Kasumi-1 (cell line): ENCODE results near the gene IDH3G.

Experiments
- DNase-seq, 2 experiments: peaks; one replicate each; lab custom pipeline; 2025; lab: John Stamatoyannopoulos, UW

Gene IDH3G

DNA sequence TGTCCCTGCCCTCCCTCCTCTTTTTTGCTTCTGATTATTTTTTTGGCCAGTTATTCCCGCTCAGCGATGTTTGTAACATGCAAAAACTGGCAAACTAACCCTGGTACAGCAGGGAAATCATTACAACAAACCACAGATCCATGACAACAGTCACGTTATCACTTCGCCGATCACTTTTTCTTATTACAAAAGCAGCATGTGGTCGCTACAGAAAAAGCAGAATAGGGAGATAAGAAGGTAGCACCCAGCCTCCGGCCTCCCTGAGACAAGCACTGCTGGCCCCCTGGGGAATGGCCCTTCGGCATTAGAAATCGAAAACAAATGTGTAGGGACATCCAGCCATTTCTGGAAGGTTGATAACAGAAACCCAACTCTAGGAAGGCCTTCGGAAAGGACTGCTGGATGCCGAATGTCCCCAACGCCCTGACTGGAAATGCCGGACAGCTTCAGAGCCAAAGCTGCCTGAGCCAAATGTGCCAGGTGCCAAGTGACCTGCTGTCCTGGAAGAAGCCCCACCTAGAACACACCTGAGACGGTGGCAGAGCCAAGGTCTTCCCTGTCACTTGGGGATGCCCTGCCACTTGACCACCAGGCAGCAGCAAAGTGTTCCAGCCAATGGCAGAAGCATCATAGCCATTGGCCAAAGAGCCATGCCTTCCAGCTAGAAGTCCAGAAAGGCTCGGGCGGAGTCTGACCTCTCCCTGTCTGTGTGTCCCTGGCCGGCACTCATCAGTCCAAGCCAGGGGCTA, 2.9 kb downstream of the IDH3G start:
- DNase-seq: no peak

DNA sequence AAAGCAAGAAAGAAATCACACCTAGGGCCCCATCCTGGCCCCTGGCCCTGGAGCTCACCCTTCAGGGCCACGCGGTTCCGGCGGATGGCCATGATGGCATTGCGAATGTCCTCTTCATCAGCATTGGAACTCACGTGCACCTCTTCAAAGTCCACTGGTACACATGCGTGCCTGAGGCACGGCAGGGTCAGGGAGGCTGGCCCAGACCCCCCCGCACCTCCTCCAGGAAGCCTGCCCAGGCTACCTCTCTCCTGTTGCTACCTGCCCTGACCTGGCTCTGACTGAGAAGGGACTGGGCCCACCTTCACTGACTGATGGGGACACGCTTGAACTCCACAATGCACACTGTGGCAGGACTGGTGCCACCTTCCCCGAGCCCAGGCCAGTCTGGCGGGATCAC, 4.5 kb downstream of the IDH3G start:
- no peak for DNase-seq

DNA sequence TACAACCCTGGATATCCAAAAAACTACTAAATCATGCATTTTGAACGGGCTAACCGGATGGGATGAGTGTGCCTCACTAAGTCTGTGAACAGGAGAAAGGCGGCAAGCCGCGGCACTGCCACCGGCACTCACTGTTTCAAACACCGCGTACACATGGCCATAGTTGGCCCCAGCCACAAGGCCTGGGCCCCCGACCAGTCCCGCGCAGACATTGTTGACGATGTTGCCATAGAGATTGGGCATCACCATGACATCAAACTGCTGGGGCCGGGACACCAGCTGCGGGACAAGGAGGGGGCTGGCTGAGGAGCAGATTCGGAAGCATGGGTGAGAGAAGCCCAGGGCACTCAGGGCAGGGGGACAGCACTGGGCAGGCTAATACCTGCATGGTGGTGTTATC, 7.5 kb downstream of the IDH3G start:
- no peak for DNase-seq

DNA sequence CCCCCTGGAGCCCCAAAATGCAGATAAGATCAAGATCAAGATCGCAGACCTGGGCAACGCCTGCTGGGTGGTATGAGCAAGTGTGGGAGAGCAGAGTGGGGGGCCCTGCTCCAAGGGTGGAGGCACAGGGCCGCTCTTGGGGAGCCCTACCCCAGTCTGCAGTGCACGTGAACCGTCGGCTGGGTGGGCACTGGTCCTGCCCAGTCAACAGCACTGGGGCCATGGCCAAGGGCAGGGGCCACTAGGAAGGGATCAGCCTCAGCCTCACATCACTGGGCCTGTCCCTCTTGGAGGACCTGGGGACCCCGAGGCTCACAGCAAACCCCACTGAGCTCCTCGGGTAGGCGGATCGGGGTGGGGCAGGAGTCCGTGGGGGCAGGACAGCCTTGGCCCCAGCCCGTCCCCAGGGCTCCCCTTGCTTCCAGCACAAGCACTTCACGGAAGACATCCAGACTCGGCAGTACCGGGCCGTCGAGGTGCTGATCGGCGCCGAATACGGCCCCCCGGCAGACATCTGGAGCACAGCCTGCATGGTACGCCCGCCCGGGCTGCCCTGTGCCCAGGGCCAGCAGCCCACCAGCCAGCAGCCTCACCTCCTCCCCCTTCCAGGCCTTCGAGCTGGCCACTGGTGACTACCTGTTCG, 9.7 kb downstream of the IDH3G start:
- DNase-seq: no peak

DNA sequence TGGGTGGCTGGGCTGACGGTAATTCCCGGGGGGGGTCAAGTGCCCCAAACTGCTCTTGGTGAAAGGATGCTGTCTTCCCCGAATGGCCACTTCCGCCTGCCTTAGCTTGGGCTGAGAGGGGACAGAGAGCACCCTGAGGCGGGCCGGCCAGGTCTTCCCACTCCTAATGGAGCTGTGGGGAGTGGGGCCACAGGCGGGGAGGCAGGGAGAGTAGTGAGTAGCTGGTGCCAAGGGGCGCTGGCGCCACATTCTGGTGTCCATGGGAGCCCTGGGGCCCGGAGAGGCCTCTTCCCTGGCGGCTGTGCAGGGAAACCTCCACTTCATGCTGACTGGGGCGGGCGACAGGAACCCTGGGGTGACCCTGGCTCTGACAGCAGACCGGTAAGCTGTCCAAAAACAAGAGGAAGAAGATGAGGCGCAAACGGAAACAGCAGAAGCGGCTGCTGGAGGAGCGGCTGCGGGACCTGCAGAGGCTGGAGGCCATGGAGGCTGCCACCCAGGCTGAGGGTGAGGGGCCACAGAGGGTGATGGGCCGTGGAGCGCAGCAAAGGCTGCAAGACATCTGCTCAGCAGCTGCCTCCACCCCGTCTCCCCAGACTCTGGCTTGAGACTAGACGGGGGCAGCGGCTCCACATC, 10.7 kb downstream of the IDH3G start:
- DNase-seq: peak; percentile 32 to 49

DNA sequence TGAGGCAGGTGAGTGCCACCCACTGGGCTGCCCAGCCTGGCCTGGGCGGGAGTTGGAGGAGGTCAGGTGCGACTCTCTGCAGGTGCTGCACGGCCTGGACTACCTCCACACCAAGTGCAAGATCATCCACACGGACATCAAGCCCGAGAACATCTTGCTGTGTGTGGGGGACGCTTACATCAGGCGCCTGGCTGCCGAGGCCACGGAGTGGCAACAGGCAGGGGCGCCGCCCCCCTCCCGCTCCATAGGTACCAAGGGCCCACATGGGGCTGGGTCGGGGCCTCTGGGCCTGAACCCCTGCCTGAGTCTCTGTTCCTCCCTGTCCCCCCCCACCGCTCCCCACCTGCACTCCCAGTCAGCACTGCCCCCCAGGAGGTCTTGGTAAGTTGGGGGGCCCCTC, 11.3 kb downstream of the IDH3G start:
- DNase-seq: no peak

DNA sequence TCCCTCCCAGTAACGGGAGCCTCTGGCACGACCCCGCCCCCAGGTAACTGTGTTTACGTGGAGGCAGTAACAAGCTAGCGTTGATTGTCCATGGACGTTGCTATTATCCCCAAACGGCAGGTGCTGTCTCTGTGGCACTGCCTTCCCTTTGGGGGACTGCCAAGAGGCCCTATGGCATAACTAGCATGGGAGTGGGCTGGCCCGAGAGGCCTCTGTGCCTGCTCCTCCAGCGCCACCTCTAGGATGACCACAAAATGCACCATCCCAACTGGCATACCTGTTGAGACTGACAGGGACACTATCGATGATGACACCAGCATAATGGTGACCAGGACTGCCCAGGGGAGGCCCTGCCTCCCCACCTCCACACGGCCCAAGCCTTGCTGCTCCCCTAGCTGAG, 11.9 kb downstream of the IDH3G start:
- DNase-seq: no peak

DNA sequence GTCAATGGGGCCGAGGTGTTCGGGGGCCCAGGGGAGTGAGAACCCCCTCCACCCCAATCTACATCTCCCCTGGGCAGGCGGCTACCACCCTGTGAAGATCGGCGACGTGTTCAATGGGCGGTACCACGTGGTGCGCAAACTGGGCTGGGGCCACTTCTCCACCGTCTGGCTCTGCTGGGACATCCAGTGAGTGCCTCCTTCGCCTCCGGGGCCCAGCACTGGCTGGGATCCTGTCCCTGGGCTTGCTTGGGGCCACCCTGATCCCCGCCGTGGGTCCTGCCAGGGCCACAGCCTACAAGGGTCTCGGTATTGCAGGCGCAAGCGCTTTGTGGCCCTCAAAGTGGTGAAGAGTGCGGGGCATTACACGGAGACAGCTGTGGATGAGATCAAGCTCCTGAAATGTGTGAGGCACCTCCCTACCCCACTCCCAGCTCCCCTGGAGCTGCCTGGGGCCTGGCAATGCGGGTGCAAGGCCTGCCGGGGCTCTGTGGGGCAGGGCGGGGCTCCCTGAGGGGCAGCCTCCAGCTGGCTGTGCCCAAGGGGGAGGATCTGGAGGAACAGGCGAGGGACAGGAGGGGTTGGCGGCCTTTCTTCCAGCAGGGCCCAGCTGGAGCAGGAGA, 12.6 kb downstream of the IDH3G start:
- DNase-seq: no peak

DNA sequence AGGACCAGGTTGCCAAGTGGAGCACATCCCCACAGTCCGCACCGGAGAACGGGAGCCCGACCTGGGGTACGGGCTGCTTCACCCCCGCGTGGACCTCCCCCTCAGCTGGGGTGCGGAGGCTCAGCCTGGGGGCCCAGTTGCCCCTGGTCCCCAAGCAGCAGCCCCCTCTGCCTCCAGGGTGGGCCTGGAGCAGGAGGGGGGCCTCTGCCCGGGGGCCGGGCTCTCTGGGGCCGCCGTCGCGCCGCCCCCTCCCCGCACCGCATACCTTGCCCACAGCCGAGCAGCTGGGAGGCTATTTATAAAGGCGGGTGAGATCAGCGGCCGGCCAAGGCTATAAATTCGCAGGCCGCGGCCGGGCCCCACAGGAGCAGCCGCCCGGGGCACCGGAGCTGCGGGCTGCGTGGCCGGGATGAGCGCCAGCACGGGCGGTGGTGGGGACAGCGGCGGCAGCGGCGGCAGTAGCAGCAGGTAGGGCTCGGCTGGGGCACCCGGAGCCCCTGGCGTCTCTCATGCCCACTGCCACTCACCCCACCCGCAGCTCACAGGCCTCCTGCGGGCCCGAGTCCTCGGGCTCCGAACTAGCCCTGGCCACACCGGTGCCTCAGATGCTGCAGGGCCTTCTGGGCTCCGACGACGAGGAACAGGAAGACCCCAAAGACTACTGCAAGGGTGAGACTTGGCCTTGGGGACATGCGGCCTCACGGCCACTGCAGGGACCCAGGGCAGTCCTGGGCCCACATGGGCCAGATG, 13.3 kb downstream of the IDH3G start, which contains the start of gene SRPK3:
Gene SRPK3 (plus strand): TSS at position 364 of the 750 bp plus-strand sequence. CDS start 46 bp downstream, at position 410.
- DNase-seq: no peak

DNA sequence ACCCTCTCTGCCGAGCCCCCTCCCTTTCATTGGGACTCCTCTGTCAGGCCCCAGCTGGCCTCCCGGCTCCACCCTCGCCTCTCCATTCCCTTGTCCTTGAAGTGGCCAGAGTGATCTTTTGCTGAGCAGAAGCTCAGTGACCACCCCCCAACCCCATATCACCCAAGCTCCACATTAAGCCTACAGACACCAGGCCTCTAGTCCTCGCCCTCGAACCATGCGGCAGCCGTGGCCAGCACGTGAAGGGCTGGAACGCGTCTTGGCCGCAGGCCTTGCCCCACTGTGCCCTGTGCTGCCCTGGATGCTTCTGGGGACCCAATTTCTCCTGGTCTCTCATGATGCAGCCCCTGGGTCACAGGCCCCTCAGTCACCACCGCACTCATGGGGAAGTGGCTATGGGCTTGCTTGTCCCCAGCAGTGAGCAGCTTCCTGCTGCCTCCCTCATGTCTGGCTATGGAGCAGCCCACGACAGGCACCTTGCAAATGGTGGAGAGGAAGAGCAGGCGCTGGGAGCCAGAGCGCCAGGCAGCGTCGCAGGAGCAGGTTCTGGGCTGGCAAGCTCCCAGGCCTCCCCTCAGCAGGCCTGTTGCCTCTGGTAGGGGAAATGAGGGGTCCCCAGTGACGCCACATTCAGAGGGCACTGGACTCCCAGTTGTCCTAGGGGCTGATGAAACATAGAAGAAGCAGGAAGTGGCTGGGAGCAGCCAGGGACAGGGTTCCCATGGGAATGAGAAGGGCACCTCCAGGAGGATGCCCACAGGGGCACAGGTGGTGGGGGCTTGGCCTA, 14.1 kb downstream of the IDH3G start:
- peak in 1 of 2 experiments; percentile 15 for DNase-seq

DNA sequence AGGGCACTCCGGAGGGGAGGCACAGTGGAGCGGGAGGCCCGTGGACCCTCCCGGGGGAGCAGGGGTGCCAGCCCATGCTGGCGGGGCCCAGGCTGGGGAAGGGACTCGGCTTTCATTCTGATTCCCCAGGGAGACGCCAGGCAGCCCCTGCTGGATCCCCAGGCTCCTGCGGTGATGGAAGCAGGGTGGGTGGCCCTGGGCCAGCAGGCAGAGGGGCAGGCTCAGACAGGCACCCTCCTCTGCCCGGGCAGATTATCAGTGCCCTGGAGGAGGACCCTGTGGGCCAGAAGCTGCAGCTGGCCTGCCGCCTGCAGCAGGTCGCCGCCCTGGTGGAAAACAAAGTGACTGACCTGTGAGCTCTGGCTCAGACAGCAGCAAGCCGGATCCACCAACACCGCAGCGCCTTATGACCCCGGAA, 15.5 kb downstream of the IDH3G start:
- DNase-seq: peak in 1 of 2 experiments; percentile 5

DNA sequence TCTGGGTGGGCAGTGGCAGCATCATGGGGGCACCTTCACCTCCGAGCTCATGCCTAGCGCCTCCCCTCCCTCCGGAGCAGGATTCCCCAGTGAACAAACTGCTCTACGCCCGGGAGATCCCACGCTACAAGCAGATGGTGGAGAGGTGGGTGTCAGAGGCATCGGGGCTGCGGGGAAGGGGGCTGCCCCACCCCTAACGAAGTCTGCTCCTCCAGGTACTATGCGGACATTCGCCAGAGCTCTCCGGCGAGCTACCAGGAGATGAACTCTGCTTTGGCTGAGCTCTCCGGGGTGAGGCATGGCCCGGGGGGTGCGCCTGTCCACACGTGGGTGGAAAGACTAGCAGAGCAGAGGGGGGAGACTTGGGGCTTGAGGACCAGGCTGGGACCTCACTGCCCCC, 16.0 kb downstream of the IDH3G start:
- DNase-seq: no peak

DNA sequence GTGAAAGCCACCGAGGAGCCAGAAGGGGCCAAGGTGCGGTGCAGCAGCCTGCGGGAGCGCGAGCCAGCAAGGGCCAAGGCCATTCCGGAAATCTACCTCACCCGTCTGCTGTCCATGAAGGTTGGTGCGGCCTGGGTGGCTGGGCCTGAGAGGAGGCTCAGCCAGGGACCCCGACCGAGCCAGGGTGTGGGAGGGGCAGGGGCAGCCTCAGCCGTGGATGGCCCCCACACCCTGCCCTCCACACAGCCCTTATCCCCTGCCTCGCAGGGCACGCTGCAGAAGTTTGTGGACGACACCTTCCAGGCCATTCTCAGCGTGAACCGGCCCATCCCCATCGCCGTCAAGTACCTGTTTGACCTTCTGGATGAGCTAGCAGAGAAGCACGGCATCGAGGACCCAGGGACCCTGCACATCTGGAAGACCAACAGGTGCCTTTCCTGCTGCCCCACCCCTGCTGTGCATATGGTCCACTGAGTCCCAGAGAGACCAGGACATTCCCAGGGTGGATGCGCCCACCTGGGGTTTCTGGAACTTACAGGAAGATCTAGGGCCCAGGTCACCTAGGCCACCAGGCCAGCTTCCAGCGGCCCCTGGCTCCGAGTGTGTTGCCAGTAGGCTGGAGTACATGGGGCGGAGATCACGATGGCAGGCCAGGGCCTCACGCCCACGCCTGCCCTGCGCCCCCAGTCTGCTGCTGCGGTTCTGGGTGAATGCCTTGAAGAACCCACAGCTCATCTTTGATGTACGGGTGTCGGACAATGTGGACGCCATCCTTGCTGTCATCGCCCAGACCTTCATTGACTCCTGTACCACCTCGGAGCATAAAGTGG, 16.7 kb downstream of the IDH3G start:
- DNase-seq: no peak

DNA sequence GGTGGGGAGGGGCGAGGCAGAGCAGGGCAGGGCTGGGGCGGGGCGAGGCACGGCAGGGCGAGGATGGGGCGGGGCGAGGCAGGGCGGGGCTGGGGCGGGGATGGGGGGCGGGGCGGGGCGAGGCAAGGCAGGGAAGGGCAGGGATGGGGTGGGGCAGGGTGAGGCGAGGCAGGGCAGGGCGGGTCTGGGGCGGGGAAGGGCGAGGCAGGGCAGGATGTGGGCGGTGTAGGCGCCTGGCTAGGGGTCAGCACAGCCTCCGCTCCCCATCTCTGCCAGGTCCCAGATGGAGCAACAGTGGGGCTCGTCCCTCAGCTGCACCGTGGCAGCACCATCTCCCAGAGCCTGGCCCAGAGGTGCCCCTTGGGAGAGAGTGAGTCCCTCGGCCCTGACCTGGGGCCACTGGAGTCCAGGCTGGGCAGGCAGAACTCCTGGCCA, 17.5 kb downstream of the IDH3G start:
- no peak for DNase-seq

DNA sequence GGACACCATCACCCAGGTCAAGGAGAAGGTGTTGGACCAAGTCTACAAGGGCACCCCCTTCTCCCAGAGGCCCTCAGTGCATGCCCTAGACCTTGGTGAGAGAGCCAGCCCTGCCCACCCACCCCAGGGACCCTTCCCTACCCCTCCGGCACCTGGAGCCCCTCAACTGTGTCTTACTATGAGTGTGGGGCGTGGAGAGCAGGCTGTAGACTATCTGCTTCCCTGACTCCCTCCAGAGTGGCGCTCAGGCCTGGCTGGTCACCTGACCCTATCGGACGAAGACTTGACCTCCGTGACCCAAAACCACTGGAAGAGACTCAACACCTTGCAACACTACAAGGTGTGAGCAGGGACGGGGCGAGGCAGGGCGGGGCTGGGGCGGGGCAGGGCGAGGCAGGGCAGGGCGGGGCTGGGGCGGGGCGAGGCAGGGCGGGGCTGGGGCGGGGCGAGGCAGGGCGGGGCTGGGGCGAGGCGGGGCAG, 18.0 kb downstream of the IDH3G start:
- DNase-seq: no peak

DNA sequence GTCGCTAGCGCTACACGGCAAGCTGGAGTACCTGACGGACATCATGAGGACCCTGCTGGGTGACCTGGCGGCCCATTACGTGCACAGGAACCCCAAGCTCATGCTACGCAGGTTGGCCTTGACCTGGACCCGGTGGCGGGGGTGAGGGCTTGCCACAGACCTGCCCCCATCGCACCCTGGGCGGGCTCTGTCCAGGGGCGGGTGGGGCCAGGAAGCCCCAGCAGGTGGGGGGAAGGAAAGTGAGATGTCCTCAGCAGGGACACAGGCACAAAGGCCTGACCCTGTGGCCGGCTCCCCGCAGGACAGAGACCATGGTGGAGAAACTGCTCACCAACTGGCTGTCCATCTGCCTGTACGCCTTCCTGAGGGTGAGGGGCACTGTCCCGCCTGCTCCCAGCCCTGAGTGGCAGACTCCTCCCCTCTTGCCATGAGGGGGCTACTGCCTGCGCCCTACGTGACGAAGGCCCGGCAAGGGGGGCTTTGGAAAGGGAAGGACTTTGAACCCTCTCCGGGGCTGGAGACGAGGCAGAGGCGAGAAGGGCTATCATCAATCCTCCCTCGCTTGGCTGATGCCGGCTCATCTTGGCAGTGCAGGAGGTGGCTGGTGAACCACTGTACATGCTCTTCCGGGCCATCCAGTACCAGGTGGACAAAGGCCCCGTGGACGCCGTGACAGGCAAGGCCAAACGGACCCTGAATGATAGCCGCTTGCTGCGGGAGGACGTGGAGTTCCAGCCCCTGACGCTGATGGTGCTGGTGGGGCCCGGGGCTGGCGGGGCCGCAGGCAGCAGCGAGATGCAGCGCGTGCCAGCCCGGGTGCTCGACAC, 18.7 kb downstream of the IDH3G start:
- DNase-seq: no peak

DNA sequence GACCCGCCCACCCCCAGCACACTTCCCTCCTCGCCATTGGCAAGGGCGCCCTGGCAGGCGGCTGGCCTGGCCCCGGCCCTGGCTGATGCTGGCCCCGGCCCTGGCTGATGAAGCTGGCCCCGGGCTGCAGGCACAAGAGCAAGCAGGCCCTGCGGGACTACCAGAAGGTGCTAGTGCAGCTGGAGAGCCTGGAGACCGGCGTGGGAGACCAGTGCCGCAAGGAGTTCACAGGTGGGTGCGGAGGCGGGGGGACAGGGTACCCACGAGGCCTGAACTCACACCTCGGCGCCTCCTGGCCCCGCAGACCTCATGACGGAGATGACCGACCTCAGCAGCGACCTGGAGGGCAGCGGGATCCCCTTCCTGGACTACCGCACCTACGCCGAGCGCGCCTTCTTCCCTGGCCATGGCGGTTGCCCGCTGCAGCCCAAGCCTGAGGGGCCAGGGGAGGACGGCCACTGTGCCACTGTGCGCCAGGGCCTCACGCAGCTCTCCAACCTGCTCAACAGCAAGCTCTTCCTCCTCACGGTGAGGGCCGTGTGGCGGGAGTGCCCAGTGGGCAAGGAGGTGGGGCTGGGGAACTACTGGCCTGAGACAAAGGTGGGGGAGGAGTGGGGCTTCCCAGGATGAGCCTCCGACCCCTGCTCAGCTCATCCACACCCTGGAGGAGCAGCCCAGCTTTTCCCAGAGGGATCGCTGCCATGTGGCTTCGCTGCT, 19.4 kb downstream of the IDH3G start:
- DNase-seq: no peak
